ENCODE data around the gene CCDC177.

The CCDC177 gene

DNA sequence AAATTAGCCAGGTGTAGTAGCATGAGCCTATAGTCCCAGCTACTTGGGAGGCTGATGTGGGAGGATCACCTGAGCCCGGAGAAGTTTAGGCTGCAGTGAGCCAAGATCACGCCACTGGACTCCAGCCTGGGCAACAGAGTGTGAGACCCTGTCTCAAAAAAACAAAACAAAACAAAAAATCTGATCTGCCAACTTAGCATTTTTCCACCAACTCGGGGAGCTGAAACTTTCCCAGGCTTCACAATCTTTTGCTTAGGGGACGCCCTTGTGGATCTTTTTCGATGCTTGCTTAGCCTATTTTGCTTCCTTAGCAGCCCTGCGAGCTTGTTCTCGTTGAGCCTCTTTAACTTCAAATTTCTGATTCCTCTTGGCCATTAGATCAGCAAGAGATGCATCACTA, 13.8 kb downstream of the CCDC177 start:
- DNase-seq = no peak

DNA sequence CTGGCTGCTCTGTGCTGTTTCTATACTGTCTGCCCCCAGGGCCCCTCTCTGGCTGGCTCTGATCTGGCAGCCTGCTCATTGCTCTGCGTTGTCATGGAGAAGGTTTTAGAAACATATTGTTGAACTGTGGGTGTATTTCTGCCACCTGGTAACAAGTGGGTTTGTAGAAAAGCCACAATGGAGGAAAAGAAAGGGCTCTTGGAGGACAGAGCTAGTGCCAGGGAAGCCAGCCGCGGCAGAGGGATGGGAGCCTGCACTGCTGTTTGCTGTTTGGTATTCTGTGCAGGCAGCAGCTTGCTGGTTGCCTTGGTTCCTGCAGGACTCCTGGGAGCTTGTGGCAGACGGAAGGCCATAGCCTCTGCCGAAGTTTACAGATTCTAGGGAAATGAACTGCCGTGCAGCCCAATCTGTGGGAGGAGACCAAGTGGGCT, 15.1 kb downstream of the CCDC177 start:
- DNase-seq = no peak

DNA sequence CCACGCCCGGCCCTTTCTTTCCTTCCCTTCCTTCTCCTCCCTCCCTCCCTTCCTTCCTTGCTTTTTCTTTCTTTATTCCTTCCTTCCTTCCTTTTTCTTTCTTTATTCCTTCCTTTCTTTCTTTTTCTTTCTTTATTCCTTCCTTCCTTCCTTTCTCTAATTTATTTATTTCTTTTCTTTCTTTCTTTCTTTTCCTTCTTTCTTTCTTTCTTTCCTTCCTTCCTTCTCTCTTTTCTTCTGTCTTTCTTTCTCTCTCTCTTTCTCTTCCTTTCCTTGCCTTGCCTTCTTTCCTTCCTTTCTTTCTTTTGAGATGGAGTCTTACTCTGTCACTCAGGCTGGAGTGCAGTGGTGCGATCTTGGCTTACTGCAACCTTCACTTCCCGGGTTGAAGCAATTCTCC, 15.9 kb downstream of the CCDC177 start:
- DNase-seq = no peak

DNA sequence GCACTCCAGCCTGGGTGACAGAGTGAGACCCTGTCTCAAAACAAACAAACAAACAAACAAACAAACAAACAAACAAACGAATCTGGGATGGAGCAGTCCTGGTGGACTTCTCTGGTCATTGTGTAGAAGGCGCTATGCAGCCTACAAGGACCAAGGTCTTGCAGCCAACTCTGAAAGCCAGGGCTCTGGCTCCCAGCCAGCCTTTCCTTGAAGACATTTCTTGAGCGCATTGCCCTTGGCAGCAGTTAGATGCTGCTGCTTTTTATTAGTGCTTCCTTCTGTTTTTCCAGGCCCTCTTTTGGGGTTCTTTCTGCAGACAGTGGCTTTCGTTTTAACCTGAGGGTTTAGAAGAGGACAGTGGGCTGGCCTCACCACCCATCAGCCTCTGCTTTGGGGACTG, 20.2 kb downstream of the CCDC177 start:
- DNase-seq = no peak

DNA sequence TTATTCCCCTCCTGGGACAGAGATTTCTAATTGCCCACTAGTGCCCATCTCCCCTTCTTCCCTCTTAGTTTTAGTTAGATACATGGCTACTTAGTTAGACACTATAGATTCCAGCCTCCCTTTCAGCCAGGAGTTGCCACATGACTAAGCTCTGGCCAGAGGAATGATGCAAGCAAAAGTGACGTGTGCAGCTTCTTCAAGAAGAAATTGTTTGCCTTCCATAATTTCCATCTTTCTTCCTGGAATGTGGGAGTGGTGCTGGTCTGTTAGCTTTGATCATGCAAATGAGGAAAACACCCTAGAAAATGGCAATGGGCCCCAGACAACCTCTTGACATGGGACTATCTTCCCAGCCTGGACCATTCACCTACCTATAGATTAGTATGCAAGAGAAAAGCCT, 21.4 kb downstream of the CCDC177 start:
- no peak for DNase-seq

DNA sequence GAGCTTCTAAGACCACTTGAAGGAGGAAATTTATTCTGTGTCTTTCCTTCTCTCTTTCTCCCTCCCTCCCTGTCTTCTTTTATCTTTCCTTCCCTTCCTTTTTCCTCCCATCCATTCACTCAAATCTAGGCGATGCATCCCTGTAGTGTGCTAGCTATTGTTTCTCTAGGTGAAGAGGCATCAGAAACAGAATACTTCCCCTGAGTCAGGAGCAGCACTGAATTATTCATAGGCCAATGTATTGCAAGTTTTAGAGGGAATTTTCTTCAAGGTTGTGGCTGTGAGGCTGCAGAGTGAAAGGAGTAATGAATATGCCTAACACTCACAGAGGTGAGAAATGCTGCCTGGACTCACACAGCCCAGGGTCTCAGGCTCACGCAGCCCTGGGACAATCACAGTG, 23.2 kb downstream of the CCDC177 start:
- no peak for DNase-seq

DNA sequence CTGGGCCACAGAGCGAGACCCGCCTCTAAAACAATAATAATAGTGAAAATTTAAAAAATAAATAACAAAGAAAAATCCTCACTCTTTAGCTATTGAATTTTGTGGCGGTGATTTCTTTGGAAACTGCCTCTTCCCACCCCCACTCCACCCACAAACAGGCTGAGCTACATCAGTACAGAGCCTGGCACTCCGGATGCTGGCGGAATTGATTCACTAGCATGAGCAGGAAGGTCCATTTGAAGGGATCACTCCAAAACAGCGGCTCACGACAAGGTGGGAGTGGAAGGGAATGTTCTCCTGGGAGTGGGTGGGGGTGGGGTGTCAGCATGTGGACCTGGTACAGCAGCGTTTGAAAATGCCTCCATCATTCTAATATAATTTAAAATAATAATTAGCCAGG, 26.1 kb downstream of the CCDC177 start:
- no peak for DNase-seq

DNA sequence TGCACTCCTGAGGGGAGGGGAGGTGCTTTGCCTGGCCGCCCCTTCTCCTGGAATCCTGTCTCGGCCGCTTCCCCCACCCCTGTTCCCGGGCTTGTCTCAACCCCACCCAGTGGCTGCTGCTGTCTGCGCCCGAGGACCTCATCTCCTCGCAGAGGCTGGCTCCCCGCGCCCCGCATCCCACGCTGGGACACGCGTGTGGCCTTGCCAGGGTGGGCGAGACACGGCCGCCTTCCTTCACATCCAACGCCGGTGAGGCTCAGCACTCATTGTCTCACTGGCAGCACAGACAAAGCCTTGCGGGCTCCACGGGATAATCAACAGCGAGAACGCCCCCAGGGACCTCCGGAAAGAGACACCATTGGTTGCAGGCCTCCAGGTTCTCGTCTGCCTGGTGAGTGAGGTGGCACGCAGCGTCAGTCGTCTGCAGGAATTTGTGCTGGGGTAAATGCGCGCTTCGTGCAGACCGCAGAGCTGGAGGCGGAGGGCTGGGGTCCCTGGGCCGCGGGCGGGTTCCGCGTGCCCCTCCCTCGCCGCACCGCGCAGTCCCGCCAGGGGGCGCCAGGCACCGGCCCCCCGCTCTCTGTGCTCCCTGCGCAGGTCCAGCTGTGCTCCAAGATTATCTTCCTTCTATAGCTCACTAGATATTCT, 26.8 kb downstream of the CCDC177 start:
- DNase-seq = peak; percentile 62

DNA sequence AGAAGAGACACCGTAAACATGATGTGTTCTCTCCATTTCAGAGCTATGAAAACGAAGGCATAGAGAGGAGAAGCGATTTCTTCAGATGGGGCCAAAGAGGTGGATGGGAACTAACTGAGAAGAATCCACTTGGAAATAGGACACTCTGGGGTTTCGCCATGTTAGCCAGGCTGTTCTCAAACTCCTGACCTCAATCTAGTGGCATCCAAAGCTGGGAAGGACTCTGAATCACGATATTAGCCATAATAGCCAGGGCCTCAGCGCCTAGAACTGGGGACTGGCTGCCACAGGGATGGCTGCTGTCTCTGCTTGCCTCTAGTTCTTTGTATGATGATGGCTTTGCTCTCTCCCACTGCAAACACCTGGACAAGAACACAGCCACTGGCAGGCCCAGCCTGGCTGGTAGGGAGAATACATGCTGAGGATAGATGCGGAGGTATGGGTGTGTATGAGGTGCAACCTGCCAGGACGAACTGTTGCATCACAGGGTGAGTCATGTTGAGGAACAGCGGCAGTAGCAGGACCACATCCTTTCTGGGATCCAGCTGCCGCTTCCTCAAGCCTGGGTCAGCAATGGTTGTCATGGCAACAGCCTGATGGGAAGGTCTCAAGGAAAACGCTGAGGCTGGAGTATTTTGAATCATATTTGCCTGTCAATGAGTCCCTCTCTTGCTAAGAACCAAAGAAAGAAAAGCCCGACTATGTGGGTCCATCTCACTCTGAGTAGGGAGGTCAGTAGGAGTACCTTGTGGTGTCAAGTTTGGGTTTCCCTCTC, 31.1 kb downstream of the CCDC177 start:
- DNase-seq = peak; percentile 56

DNA sequence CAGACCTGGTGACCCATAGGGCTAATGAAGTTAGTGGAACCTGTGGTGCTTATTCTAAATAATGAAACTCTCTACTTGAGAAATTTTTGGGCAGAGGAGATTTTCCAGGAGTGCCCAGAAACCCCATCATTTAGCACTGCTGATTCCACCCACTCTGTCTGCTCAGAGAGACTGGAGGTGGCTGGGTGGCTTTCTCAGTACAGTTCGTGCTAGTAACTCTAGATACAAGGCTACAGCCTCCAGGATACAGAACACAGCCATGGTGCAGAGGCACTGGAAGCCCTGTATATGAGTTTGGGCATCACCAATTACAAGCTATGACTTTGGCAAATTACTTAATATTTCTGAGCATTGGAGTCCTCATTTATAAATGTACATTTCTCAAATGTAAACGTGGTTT, 32.4 kb downstream of the CCDC177 start:
- DNase-seq = no peak

DNA sequence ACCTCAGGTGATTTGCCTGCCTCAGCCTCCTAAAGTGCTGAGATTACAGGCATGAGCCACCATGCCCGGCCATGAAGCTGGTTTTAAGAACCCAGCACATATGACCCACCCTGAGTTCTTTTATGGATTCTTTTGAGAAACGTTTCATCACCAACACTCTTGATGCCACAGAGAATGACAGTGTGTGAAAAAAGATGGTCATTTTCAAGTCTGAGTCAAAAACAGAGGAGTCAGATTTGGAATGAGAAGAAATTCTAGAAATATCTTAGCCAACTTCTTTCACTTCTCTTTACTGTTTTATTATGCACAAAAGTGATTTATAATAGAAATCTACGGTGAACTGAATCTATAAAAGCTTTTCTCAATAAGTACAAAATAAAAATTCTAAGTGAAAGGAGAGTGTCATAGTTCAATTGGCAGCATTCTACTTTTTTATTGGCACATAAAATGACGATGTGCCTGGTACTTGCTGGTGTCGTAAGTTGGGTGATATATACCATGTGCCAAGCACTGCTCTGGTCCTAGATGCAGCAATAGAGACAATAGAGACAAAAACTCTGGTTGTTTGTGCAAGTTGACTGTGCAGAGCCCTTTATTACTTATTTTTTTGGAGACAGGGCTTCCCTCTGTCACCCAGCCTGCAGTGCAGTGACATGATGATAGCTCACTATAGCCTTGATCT, 33.9 kb downstream of the CCDC177 start:
- DNase-seq = no peak

DNA sequence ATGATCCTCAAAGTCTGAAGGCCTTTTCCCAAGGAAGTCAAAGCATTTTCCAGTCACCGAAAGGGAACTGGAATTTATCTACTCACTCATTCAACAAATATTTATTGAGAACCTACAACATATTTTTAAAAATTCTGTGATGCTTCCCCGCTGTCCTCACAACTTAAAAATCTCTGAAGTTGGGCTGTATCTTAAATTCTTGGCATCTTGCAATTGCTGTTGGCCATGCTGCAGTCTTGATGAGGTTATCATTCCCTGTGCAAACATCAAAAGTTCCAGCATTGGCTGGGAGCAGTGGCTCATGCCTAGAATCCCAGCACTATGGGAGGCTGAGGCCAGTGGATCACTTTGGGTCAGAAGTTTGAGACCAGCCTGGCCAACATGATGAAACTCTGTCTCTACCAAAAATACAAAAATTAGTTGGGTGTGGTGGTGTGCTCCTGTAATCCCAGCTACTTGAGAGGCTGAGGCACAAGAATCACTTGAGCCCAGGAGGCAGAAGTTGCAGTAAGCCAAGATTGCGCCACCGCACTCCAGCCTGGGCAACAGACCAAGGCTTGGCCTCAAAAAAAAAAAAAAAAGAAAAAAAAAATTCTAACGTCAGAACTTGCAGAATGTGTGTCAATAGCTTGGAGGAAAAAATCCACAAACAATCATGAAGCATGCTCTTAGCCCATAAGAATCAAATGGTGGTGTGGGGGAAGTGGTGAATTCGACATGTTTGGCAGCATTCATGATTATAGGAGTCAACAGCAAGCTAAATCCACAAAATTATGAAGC, 34.9 kb downstream of the CCDC177 start:
- DNase-seq = no peak

DNA sequence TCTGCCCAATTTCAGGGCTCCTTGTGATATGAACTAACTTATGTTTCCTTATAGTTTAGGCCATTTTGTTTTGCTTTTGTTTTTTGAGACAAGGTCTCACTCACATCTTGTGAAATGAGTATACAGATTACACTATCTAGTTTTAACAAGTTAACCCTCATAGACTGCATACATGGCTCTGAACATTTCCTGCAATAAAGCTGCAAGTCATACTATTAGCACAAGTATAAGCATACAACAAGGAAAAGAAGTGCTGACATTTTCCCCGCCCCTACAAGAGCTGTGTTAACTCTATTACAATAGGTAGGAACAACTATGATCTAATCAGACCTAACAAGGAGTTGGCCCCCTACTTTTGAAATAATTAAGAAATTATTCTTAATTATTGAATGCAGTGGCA, 35.9 kb downstream of the CCDC177 start:
- DNase-seq = no peak

DNA sequence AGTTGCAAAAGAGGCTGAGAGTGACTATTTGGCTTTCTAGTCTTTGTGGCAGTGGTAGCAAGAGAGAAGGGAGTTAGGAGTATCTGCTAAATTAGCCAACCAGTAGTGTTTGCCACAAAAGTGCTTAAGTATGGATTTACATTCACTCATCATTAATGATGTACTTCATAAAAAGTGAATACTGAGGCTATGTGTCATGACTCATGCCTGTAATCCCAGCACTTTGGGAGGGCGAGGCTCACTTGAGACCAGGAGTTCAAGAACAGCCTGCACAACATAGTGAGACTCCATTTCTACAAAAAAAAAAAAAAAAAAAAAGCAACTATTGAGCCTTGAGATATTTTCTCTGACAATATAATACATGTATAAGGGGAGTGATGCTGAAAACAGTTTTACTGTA, 36.8 kb downstream of the CCDC177 start:
- DNase-seq = no peak

DNA sequence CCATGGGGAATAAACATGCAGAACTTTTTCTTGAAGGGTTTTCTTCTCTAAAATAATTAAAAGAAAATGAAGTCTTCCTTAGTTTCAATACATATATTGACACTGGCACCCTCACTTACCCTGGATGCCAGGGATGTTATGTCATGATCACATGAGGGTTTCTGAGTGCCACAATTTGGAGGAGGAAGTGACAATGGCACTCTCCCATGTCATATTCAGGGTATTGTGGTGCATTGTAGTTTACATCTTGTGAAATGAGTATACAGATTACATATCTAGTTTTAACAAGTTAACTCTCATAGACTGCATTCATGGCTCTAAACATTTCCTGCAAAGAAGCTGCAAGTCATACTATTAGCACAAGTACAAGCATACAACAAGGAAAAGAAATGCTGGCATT, 37.7 kb downstream of the CCDC177 start:
- DNase-seq = no peak

DNA sequence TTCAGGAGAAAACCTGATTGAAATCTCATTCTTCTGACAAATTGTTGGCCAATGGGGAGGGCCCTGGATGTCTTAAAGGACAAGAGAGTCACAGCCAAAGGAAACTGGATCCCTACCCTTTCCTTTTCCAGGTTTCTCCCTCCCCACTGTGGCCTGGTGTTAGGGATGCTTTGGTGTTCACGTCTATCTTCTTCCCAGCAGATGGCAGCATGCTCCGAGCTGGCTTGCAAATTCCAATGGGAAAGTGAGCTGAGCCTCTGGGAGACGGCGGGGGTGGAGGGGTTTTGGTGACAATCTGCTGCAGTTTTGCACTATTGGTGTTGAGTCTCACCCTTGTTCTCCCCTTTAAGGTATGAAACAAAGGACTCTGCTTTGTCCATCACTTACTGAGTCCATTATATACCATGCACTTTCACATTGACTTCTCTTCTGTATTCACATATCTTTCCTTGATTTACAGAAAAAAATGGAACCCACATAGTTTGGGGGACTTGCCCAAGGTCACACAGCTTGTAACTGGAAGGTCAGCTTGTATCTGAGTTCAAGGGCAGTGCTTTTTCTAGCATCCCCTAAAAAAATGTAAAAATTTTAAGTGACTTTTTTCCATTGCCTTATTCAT, 39.3 kb downstream of the CCDC177 start:
- DNase-seq = no peak

DNA sequence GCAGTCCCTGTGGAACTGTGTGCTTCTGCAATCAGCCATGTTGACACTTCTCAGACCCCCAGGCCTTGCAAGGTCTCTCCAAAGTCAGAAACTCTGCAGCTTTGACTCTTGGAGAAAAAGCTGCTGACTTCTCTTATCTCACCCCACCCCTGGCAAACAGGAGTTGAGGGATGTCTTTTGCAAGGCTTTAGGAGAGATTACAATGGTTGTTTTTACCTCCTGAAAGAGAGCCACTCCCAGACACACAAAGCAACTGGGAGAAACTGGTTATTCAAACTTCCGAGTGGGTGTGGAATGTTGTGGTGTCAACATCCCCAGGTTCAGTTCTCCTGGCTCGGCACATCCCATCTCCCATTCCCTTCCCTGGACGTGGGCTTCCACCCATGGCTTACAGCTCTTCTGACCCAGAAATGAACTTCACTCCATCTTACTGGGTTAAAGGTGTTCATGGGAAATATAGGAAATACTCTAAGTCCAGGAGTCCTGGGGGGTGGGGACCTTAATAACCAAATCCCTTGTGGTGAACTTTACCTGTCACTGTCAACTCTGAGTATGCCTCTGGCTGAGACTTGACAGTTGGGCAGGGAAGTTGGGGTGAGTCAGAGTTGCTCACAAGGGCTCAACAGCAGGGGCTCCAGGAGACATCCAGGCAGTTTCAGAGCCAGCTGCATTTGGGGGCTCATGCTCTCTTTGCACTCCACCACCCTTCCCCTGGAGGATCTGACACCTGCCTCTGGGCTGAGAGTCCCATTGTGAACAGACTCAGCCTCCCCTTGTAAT, 41.9 kb downstream of the CCDC177 start:
- no peak for DNase-seq

DNA sequence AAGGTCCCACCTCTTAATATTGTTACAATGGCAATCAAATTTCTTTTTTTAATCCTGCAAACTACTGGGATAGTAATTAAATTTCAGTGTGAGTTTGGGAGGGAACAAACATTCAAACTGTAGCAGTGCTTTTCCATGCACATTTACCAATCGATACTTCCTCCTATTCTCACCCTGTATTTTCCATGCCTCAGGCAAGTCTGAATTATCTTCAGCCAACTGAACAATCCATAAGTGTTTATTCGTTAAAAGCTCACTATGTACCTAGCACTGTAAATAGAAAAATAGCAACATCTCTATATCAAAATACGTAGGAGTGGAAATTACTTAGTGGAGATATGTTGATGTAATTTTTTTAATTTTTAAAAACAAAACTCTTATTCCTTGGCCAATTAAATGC, 43.5 kb downstream of the CCDC177 start:
- DNase-seq = no peak

DNA sequence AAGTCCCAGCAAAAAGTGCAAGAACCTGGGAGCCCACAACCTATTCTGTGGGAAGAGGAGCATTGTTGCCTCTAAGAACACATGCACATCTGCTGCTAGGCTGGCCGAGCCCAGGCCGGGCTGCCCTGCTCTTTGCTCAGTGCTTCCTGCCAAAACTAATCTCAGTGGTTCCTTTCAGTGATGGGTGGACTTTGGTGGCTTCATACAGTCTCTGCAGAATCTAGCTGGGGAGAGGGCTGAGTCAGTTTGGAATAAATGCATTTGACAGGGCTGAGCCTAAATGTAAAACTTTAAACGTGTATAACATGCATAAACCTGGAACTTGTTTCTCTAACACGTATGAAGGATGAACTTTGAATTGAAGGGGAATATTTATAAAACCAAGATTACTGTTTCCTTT, 44.6 kb downstream of the CCDC177 start:
- no peak for DNase-seq

DNA sequence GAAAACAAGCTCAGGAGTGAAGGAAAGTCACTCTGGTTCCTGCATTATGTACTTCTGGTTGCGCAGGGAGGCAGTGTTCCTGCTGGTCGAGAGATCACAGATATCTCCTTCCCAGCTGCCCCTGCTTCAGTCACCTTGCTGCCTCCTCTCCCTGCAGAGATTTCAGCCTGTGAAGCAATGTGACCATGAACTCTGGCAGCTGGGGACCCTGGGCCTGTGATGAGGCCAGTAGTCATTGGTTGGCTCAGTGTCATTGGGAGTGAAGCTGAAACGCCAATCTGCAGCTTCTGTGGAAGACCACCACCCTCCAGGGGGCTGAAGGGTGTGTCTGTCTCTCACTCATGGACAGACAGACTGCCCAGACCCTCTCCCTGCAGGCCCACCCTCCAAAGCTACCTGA, 45.1 kb downstream of the CCDC177 start:
- no peak for DNase-seq

DNA sequence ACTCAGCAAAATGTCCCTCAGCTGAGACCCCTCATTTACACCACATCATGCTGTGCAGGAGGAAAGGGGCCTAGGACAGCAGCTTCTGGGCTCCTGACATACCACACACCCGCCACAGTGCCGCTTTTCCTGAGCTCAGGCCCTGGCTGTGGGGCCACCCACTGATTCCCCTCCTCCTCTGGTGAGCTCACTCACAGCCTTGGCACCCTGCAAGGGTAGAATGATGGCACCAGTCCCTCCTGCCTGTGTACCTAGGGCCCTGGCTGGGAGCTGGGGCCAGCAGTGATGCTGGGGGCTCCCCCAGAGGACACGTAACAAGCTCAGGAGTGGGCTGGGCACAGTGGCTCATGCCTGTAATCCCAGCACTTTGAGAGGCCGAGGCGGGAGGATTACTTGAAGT, 45.7 kb downstream of the CCDC177 start:
- no peak for DNase-seq

DNA sequence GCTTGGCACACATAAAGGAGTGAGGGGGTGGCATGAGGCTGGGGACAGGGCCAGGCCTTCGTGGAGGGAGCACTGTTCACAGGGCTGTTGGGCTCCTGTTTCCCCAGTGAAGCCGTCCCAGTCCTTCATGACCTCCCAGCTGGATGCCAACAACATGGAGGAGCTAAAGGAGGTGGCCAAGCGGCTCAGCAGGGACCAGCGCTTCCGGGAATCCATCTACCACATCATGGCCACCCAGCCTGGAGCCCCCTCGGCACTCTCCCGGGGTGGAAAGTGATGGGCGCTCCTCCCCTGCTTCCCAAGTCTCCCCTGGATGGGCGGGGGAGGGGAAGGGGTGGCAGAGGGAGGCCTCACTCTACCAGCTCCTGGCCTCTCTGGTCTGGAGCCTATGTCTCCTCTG, 46.5 kb downstream of the CCDC177 start:
- no peak for DNase-seq
